Endothelial cell of umbilical vein (primary cell): ENCODE data around the gene NODAL.

ENCODE experiments used
- JUN ChIP-seq: IDR thresholded peaks from 2 replicates; pipeline ENCODE4 v1.6.1; 2011; ENCODE audit warnings: borderline replicate concordance, low read depth; ENCODE audit not compliant: insufficient read length, insufficient read depth
- TF ChIP-seq, protein P1 (sequence below), 2 donors: IDR thresholded peaks; 1 replicate in 1 of 2; 2 replicates in 1 of 2; pipeline ENCODE4 v1.5.1; 2011; ENCODE audit warnings: low read length in 2 of 2, mild to moderate bottlenecking in 2 of 2, moderate library complexity in 2 of 2, control low read depth in 1 of 2, inconsistent platforms in 1 of 2, low read depth in 1 of 2; ENCODE audit not compliant: insufficient read depth in 1 of 2; ENCODE audit errors: extremely low read depth in 1 of 2
- TF ChIP-seq, protein P2 (sequence below): IDR thresholded peaks from 2 replicates; pipeline ENCODE4 v1.6.1; 2011; ENCODE audit not compliant: insufficient read depth, insufficient read length

DNA sequence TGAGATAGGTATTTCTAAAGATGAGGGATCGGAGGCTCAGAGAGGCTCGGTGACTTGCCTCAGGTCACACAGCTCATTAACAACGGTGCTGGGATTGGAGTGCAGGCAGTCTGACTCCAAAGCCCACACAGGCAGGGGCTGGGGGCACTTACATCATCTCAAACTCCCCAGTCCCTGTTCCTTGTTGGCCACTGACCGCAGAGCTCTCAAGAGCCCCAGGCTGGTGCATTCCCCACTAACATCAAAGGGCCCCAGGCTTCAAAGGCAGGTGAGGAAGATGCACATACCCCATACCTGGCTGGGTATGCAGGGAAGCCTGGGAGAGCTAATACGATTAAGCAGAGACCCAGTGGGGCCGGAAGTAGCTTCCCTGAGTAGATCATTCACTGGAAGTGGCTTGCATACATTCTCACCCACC lies 13.7 kb upstream of the NODAL start:
- TF ChIP-seq, protein P1, sequence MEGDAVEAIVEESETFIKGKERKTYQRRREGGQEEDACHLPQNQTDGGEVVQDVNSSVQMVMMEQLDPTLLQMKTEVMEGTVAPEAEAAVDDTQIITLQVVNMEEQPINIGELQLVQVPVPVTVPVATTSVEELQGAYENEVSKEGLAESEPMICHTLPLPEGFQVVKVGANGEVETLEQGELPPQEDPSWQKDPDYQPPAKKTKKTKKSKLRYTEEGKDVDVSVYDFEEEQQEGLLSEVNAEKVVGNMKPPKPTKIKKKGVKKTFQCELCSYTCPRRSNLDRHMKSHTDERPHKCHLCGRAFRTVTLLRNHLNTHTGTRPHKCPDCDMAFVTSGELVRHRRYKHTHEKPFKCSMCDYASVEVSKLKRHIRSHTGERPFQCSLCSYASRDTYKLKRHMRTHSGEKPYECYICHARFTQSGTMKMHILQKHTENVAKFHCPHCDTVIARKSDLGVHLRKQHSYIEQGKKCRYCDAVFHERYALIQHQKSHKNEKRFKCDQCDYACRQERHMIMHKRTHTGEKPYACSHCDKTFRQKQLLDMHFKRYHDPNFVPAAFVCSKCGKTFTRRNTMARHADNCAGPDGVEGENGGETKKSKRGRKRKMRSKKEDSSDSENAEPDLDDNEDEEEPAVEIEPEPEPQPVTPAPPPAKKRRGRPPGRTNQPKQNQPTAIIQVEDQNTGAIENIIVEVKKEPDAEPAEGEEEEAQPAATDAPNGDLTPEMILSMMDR (IDR thresholded peaks at IDR 0.05; ENCODE audit: extremely low read depth in 1 of 2, insufficient read depth in 1 of 2, low read depth in 1 of 2, low read length in 2 of 2): no peak
- TF ChIP-seq, protein P2, sequence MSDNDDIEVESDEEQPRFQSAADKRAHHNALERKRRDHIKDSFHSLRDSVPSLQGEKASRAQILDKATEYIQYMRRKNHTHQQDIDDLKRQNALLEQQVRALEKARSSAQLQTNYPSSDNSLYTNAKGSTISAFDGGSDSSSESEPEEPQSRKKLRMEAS: no peak
- no peak for TF ChIP-seq JUN
